Fibroblast of mammary gland (primary cell): ENCODE data around the gene EPB41L4B.

Source experiments
- DNase-seq: peaks from one replicate; pipeline ENCODE4 v3.0.0-alpha.2; 2010; ENCODE audit warnings: low read depth
- H3K4me3 ChIP-seq: 2 replicates; pipeline ENCODE4 v1.5.1; 2011; ENCODE audit warnings: low read depth, mild to moderate bottlenecking, low read length, moderate library complexity; ENCODE audit not compliant: control insufficient read depth
- TF ChIP-seq, protein P1 (sequence below): conservative IDR thresholded peaks from 2 replicates; pipeline ENCODE4 v1.5.1; 2011; ENCODE audit warnings: low read depth, low read length, inconsistent platforms; ENCODE audit not compliant: control insufficient read depth, insufficient read depth

The EPB41L4B gene

GRCh38 chr9:109250771-109251079 is 70.1 kb downstream of the EPB41L4B start:
- DNase-seq, result no peak
- TF ChIP-seq, protein P1, sequence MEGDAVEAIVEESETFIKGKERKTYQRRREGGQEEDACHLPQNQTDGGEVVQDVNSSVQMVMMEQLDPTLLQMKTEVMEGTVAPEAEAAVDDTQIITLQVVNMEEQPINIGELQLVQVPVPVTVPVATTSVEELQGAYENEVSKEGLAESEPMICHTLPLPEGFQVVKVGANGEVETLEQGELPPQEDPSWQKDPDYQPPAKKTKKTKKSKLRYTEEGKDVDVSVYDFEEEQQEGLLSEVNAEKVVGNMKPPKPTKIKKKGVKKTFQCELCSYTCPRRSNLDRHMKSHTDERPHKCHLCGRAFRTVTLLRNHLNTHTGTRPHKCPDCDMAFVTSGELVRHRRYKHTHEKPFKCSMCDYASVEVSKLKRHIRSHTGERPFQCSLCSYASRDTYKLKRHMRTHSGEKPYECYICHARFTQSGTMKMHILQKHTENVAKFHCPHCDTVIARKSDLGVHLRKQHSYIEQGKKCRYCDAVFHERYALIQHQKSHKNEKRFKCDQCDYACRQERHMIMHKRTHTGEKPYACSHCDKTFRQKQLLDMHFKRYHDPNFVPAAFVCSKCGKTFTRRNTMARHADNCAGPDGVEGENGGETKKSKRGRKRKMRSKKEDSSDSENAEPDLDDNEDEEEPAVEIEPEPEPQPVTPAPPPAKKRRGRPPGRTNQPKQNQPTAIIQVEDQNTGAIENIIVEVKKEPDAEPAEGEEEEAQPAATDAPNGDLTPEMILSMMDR, result no peak
- H3K4me3 ChIP-seq, result no peak overlapping the region

DNA sequence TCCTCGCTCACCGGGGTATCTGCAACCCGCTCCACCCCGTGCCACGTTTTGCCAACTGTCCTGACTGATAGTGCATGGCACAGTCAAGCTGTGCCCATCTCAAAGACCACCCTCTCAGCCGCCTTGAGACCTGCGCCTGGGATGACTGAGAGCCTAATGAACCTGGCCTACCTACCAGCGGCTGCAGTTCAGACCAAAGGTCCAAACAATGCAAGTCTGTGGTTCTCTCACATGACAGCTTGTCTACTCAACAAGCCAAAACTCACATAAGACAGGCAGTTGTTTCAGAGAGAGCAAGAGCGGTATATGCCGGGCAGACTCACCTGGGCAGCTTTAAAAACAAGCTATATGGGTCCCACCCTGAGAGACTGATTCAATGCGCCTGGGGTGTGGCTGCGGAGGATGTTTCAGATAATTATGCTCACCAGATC is 70.5 kb downstream of the EPB41L4B start:
- DNase-seq, result no peak
- no peak overlapping the region for H3K4me3 ChIP-seq
- TF ChIP-seq, protein P1, result no peak

- TF ChIP-seq, protein P1, result no peak
- no peak for DNase-seq
- H3K4me3 ChIP-seq, result no peak overlapping the region
Measured at GRCh38 chr9:109249615-109250014, 71.2 kb downstream of the EPB41L4B start.

DNA sequence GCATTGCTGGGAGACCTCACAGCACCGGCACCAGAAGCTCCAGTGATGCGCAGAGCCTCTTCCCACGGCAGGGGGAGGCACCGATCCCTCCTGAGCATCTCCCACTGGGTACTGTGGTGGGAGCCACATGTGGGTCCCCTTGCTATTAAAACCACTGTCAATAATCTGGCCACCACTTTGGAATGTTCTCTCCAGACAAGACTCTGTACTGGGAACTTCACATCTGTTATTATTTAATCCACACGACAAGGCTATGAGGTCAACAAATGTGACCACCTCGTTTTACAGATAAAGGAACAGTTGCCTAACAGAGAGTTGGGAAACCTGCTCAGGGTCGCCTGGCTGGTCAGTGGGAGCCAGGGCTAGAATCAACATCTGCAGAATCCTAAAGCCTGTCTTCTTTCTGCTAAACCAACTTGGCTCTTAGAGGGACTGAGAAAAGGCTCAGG is 72.7 kb downstream of the EPB41L4B start:
- DNase-seq, result peak; percentile 15
- TF ChIP-seq, protein P1, result peak; percentile 4
- no peak overlapping the region for H3K4me3 ChIP-seq

DNA sequence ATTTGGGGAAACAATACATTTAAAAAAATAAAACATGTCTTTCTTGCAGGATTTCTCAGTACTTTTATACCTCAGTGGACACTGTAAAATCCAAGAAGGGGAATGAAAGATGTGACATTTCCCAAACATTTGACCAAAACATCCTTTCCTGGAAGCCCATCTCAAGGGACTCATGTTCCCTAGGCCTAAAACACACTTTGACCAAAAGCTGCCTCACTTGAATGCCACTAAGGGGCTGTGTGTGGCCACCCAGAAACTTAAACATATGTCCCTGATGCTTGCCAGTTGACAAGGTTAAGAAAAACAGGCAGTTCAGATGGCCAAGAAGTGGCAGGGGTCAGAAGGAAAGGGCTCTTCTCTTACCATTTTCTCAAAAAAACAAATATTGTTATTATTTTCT is 73.6 kb downstream of the EPB41L4B start:
- TF ChIP-seq, protein P1, result no peak
- no peak overlapping the region for H3K4me3 ChIP-seq
- DNase-seq, result no peak

- DNase-seq, result no peak
- TF ChIP-seq, protein P1, result no peak
- no peak overlapping the region for H3K4me3 ChIP-seq
Measured at GRCh38 chr9:109246533-109246932, 74.3 kb downstream of the EPB41L4B start.

DNA sequence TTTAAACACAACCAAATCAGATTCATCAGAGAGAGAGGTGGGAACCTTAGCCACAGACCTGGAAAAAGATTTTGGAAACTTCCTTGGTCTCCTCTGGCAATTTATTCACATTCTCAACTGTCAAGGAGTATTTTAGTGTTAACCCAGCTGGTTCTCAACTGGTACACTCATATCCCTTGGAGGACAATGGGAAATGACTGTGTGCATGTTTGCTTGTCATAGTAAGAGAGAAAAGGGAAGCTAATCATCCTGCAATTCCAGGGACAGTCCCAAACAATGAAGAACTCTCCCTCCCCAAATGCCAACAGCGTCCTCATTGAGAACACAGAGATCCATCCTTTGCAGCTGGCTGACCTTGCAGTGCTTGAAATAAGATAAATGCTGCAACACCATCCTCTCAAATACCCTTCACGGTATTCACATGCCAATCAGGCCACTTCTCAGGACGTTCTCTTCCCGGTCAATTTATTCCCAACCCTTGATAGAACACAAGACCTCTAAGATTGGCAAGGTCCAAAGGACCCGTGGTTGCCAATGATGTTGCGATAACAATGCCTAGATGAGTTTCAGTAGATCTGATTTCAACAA is 75.5 kb downstream of the EPB41L4B start:
- TF ChIP-seq, protein P1, result no peak
- H3K4me3 ChIP-seq, result no peak overlapping the region
- DNase-seq, result no peak
